ENCODE data around the gene PCBP3.
"Not testable (repeated sequence)": the region's sequence is repeated elsewhere in the genome, so short reads cannot be mapped to it uniquely, and the experiment has no call there.

The PCBP3 gene

GRCh38 chr21:45849651-45850050 is 206.1 kb downstream of the PCBP3 start:
- no peak for DNase-seq

- no peak for DNase-seq
Observed at GRCh38 chr21:45850181-45850580, 206.7 kb downstream of the PCBP3 start.

GRCh38 chr21:45852386-45852785 is 208.9 kb downstream of the PCBP3 start:
- not testable (repeated sequence) for DNase-seq

GRCh38 chr21:45852886-45853400 is 209.4 kb downstream of the PCBP3 start:
- no peak for DNase-seq

- no peak for DNase-seq
Observed at GRCh38 chr21:45853703-45854342, 210.3 kb downstream of the PCBP3 start.

GRCh38 chr21:45854690-45855247 is 211.2 kb downstream of the PCBP3 start:
- no peak for DNase-seq

- DNase-seq, result no peak
Observed at GRCh38 chr21:45855248-45855811, 211.8 kb downstream of the PCBP3 start.

GRCh38 chr21:45856442-45856841 is 212.9 kb downstream of the PCBP3 start:
- no peak for DNase-seq

- no peak for DNase-seq
Observed at GRCh38 chr21:45856906-45857305, 213.4 kb downstream of the PCBP3 start.

- no peak for DNase-seq
Observed at GRCh38 chr21:45857761-45858160, 214.2 kb downstream of the PCBP3 start.

- no peak for DNase-seq
Observed at GRCh38 chr21:45858180-45858579, 214.7 kb downstream of the PCBP3 start.

- no peak for DNase-seq
Observed at GRCh38 chr21:45859041-45859761, 215.7 kb downstream of the PCBP3 start.

GRCh38 chr21:45859762-45860357 is 216.3 kb downstream of the PCBP3 start:
- no peak for DNase-seq

- DNase-seq, result no peak
Observed at GRCh38 chr21:45860493-45861155, 217.1 kb downstream of the PCBP3 start.

- DNase-seq, result no peak
Observed at GRCh38 chr21:45861156-45861870, 217.8 kb downstream of the PCBP3 start.

- no peak for DNase-seq
Observed at GRCh38 chr21:45862543-45863207, 219.2 kb downstream of the PCBP3 start.

- no peak for DNase-seq
Observed at GRCh38 chr21:45863267-45863666, 219.7 kb downstream of the PCBP3 start.

- no peak for DNase-seq
Observed at GRCh38 chr21:45863751-45864150, 220.2 kb downstream of the PCBP3 start.

GRCh38 chr21:45864436-45864835 is 220.9 kb downstream of the PCBP3 start:
- no peak for DNase-seq

GRCh38 chr21:45865106-45865835 is 221.7 kb downstream of the PCBP3 start:
- DNase-seq, result no peak

- DNase-seq, result no peak
Observed at GRCh38 chr21:45866551-45866950, 223.0 kb downstream of the PCBP3 start.

Measured in NK-92 treated with Interleukin-12 subunit alpha and Interleukin-12 subunit beta, amount 100 ng/mL, for 24 hours (cell line).